ENCODE results near the gene WDFY2. TPM values are rescaled to one million over a fixed set of nuclear protein-coding genes. Genes with fewer than 3 reads are reported as not detected.
A peak's percentile ranks its signal among the peaks of the same experiment; 100 is the strongest.
"Not testable (repeated sequence)": the region's sequence is repeated elsewhere in the genome, so short reads cannot be mapped to it uniquely, and the experiment has no call there.

The WDFY2 gene
- total and polyA plus RNA-seq, 5 donors from 2014 or later = 4.0 to 26.2 (median 4.9) TPM

DNA sequence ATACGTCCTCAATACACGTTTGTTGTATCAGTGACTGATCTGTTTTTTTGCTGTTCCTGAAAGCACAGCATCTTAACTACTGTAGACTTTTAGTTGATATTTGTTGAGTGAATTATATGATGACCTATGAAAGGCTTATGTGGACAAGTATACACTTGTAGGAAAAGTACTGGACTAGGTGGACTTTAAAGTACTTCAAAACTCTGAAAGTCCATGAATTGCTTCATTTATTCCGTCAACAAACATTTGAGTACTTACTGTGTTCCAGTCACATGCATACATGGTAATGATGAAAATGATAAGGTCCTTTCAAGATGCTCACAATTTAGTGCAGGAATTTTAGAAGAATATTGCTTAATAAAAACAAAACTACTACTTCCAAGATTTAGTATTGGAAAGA, 3.1 kb downstream of the WDFY2 start:
- Mint-ChIP-seq H3K4me1 (peaks cover 19 to 68% (median 51%) of the 10 kb centered on the region in 4 donors), H3K36me3 (no peaks in the 10 kb centered on the region), H3K4me3 (peak overlapping the region in 2 of 4 donors; percentile 38 to 66), H3K9me3 (no peaks in the 10 kb centered on the region), H3K27ac (no peak overlapping the region), H3K27me3 (peaks cover 5% of the 10 kb centered on the region)
- Histone ChIP-seq H3K27ac (ENCODE audit: insufficient read depth, low read length, poor library complexity, severe bottlenecking) (no peak overlapping the region), H3K4me1 (ENCODE audit: control insufficient read depth, insufficient read depth, low read length, poor library complexity, severe bottlenecking) (peaks cover 17% of the 10 kb centered on the region), H3K27me3 (ENCODE audit: control insufficient read depth, insufficient read depth, low read length) (no peaks in the 10 kb centered on the region), H3K9me3 (ENCODE audit: control insufficient read depth in 2 of 2, low read length in 2 of 2) (no peaks in the 10 kb centered on the region), H3K4me3 (ENCODE audit: low read depth, low read length) (no peak overlapping the region), H3K36me3 (ENCODE audit: control insufficient read depth, insufficient read depth, low read length) (no peaks in the 10 kb centered on the region)
- DNase-seq (no peak), ATAC-seq (ENCODE audit: low read depth in 2 of 2) (no peak)

GRCh38 chr13:51588406-51588949, 4.2 kb downstream of the WDFY2 start:
- H3K27ac Mint-ChIP-seq = peak overlapping the region; percentile 24 to 45 (median 44)
- Histone ChIP-seq H3K4me1 (ENCODE audit: control insufficient read depth, insufficient read depth, low read length, poor library complexity, severe bottlenecking) (peaks cover 13% of the 10 kb centered on the region), H3K36me3 (ENCODE audit: control insufficient read depth, insufficient read depth, low read length) (no peaks in the 10 kb centered on the region), H3K4me3 (ENCODE audit: low read depth, low read length) (no peak overlapping the region), H3K27me3 (ENCODE audit: control insufficient read depth, insufficient read depth, low read length) (no peaks in the 10 kb centered on the region), H3K9me3 (ENCODE audit: control insufficient read depth in 2 of 2, low read length in 2 of 2) (no peaks in the 10 kb centered on the region), H3K27ac (ENCODE audit: insufficient read depth, low read length, poor library complexity, severe bottlenecking) (no peak overlapping the region)
- H3K27me3 Mint-ChIP-seq = peaks cover 5% of the 10 kb centered on the region
- H3K4me3 Mint-ChIP-seq = peak overlapping the region in 1 of 4 donors; percentile 18
- peaks cover 25 to 66% (median 50%) of the 10 kb centered on the region in 4 donors for H3K4me1 Mint-ChIP-seq
- no peak for ATAC-seq (ENCODE audit: low read depth in 2 of 2)
- H3K9me3 Mint-ChIP-seq = no peaks in the 10 kb centered on the region
- no peaks in the 10 kb centered on the region for H3K36me3 Mint-ChIP-seq
- DNase-seq = no peak

DNA sequence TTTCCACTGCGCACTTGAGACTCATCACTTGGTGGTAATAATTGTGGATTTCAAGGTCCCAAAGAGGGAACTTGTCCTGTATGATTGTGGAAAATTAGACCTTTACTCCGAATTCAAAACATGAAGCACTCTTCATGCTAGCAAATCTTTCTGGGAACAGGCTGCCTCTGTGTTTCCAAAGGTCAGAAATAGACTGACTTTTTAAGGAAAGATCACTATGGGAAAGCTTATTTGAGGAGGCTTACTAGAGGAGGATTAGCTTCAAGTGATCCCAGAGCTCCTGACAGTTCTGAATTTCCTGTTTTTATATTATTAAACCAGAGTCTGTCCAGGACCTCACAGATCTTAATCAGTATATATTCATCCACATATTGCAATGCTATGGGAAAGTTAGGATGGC, 5.5 kb downstream of the WDFY2 start:
- Mint-ChIP-seq H3K4me1 (peaks cover 32 to 65% (median 53%) of the 10 kb centered on the region in 4 donors), H3K27ac (no peak overlapping the region), H3K4me3 (no peak overlapping the region), H3K9me3 (no peaks in the 10 kb centered on the region), H3K36me3 (no peaks in the 10 kb centered on the region), H3K27me3 (no peaks in the 10 kb centered on the region)
- DNase-seq (no peak), ATAC-seq (ENCODE audit: low read depth in 2 of 2) (no peak)
- Histone ChIP-seq H3K27ac (ENCODE audit: insufficient read depth, low read length, poor library complexity, severe bottlenecking) (no peak overlapping the region), H3K9me3 (ENCODE audit: control insufficient read depth in 2 of 2, low read length in 2 of 2) (no peaks in the 10 kb centered on the region), H3K4me3 (ENCODE audit: low read depth, low read length) (no peak overlapping the region), H3K36me3 (ENCODE audit: control insufficient read depth, insufficient read depth, low read length) (no peaks in the 10 kb centered on the region), H3K27me3 (ENCODE audit: control insufficient read depth, insufficient read depth, low read length) (no peaks in the 10 kb centered on the region), H3K4me1 (ENCODE audit: control insufficient read depth, insufficient read depth, low read length, poor library complexity, severe bottlenecking) (peaks cover 12% of the 10 kb centered on the region)

DNA sequence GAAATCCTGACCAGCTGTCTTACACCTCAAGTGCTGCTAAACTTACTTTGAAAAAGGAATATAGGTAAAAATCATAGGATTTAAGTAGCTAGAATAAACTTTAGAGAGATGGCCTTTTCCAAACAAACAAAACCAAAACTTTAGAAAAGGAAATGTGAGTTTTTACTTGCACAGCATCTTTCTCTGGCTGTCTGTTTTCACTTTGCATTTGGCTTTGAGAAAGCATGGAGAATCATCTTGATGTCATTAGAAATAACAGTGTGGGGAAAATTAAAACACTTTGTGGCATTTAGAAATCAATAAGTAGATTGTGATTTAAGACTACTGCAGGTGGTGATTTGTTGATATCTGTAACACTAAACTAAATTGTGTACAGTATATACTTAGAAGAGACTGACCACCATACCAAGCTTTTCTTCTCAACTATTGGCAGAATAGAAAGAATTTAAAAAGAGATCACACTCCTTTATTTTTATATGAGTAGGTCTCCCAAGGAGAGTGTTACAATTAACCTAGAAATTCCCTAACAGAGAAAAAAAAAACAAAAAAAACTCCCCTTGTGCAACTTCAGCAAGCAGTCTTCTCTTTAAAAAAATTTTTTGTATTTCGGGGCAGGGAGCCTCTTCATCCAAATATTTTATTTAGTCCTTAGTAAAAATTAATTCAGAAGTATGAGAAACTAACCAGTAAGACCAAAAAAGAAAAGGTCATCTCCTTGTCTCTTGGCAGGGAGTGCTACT, 6.1 kb downstream of the WDFY2 start:
- no peak overlapping the region for H3K27ac Mint-ChIP-seq
- H3K4me1 ChIP-seq (ENCODE audit: control insufficient read depth, insufficient read depth, low read length, poor library complexity, severe bottlenecking) = peaks cover 6% of the 10 kb centered on the region
- no peaks in the 10 kb centered on the region for H3K27me3 ChIP-seq (ENCODE audit: control insufficient read depth, insufficient read depth, low read length)
- ATAC-seq (ENCODE audit: low read depth in 2 of 2) = no peak
- H3K27ac ChIP-seq (ENCODE audit: insufficient read depth, low read length, poor library complexity, severe bottlenecking) = no peak overlapping the region
- H3K36me3 Mint-ChIP-seq = no peaks in the 10 kb centered on the region
- no peak overlapping the region for H3K4me3 Mint-ChIP-seq
- H3K4me1 Mint-ChIP-seq = peaks cover 31 to 68% (median 56%) of the 10 kb centered on the region in 4 donors
- no peaks in the 10 kb centered on the region for H3K9me3 Mint-ChIP-seq
- H3K27me3 Mint-ChIP-seq = no peaks in the 10 kb centered on the region
- no peak for DNase-seq
- no peaks in the 10 kb centered on the region for H3K9me3 ChIP-seq (ENCODE audit: control insufficient read depth in 2 of 2, low read length in 2 of 2)
- no peaks in the 10 kb centered on the region for H3K36me3 ChIP-seq (ENCODE audit: control insufficient read depth, insufficient read depth, low read length)
- H3K4me3 ChIP-seq (ENCODE audit: low read depth, low read length) = no peak overlapping the region

DNA sequence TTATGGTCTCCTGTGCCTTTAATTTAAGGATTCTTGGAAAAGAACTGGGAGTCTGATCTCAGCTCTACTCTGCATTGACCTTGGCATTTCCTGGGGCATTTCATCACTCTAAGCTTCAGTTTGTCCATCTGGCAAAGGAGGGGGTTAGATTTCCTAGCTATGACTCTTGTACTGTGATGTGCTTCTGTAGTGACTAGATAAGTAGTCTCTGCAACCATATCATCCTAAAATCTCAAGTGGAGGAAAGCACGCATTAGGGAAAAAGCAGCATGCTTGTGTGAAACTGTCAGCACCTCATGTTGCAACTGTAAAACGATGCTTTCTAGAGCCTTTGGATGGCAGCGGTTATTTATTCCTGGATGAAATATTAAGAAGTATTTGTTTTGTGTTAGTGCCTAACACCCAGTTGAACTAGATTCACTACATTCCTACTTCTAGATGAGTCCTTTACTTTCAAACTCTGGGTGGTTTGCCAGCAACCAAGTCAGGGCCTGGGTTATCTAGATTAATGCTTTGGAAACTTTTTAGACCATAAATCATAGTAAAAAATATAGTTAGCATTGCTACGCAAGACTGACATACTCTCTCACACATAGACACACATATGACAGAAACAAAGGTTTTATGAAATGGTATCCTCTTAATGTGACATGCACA, 6.8 kb downstream of the WDFY2 start:
- H3K9me3 Mint-ChIP-seq = no peaks in the 10 kb centered on the region

GRCh38 chr13:51591938-51592337, 7.7 kb downstream of the WDFY2 start:
- H3K27ac Mint-ChIP-seq = peak overlapping the region in 1 of 3 donors; percentile 12
- H3K4me3 Mint-ChIP-seq = not testable (repeated sequence)

More for the DNA sequence above, 6.8 kb downstream of the WDFY2 start:
- no peak overlapping the region for H3K4me3 ChIP-seq (ENCODE audit: low read depth, low read length)
- ATAC-seq (ENCODE audit: low read depth in 2 of 2) (no peak), DNase-seq (no peak)
- peaks cover 24 to 62% (median 50%) of the 10 kb centered on the region in 4 donors for H3K4me1 Mint-ChIP-seq
- no peaks in the 10 kb centered on the region for H3K36me3 ChIP-seq (ENCODE audit: control insufficient read depth, insufficient read depth, low read length)
- no peaks in the 10 kb centered on the region for H3K4me1 ChIP-seq (ENCODE audit: control insufficient read depth, insufficient read depth, low read length, poor library complexity, severe bottlenecking)
- H3K27me3 Mint-ChIP-seq = no peaks in the 10 kb centered on the region
- no peaks in the 10 kb centered on the region for H3K9me3 ChIP-seq (ENCODE audit: control insufficient read depth in 2 of 2, low read length in 2 of 2)
- no peaks in the 10 kb centered on the region for H3K36me3 Mint-ChIP-seq
- H3K27ac ChIP-seq (ENCODE audit: insufficient read depth, low read length, poor library complexity, severe bottlenecking) = no peak overlapping the region
- no peak overlapping the region for H3K4me3 Mint-ChIP-seq
- H3K27ac Mint-ChIP-seq = no peak overlapping the region
- H3K27me3 ChIP-seq (ENCODE audit: control insufficient read depth, insufficient read depth, low read length) = no peaks in the 10 kb centered on the region

GRCh38 chr13:51594432-51594831, 10.2 kb downstream of the WDFY2 start:
- DNase-seq (no peak), ATAC-seq (ENCODE audit: low read depth in 2 of 2) (no peak)
- no peaks in the 10 kb centered on the region for H3K4me1 ChIP-seq (ENCODE audit: control insufficient read depth, insufficient read depth, low read length, poor library complexity, severe bottlenecking)
- no peaks in the 10 kb centered on the region for H3K27me3 ChIP-seq (ENCODE audit: control insufficient read depth, insufficient read depth, low read length)
- no peak overlapping the region for H3K4me3 ChIP-seq (ENCODE audit: low read depth, low read length)
- no peaks in the 10 kb centered on the region for H3K9me3 Mint-ChIP-seq
- H3K36me3 Mint-ChIP-seq = no peaks in the 10 kb centered on the region
- H3K9me3 ChIP-seq (ENCODE audit: control insufficient read depth in 2 of 2, low read length in 2 of 2) = no peaks in the 10 kb centered on the region
- H3K27ac ChIP-seq (ENCODE audit: insufficient read depth, low read length, poor library complexity, severe bottlenecking) = no peak overlapping the region
- no peaks in the 10 kb centered on the region for H3K27me3 Mint-ChIP-seq
- no peak overlapping the region for H3K4me3 Mint-ChIP-seq
- H3K4me1 Mint-ChIP-seq = peaks cover 30 to 46% (median 43%) of the 10 kb centered on the region in 4 donors
- H3K36me3 ChIP-seq (ENCODE audit: control insufficient read depth, insufficient read depth, low read length) = no peaks in the 10 kb centered on the region
- no peak overlapping the region for H3K27ac Mint-ChIP-seq

More at GRCh38 chr13:51591938-51592337, 7.7 kb downstream of the WDFY2 start:
- not testable (repeated sequence) for ATAC-seq (ENCODE audit: low read depth in 2 of 2); H3K9me3 Mint-ChIP-seq; DNase-seq; H3K27ac ChIP-seq (ENCODE audit: insufficient read depth, low read length, poor library complexity, severe bottlenecking); H3K9me3 ChIP-seq (ENCODE audit: control insufficient read depth in 2 of 2, low read length in 2 of 2); H3K36me3 Mint-ChIP-seq; H3K36me3 ChIP-seq (ENCODE audit: control insufficient read depth, insufficient read depth, low read length); H3K27me3 Mint-ChIP-seq; H3K4me3 ChIP-seq (ENCODE audit: low read depth, low read length); H3K4me1 ChIP-seq (ENCODE audit: control insufficient read depth, insufficient read depth, low read length, poor library complexity, severe bottlenecking); H3K27me3 ChIP-seq (ENCODE audit: control insufficient read depth, insufficient read depth, low read length)
- peaks cover 23 to 62% (median 53%) of the 10 kb centered on the region in 4 donors for H3K4me1 Mint-ChIP-seq
